Measurements from ENCODE around the gene EXOC3L1. TPM values are rescaled to one million over a fixed set of nuclear protein-coding genes. Genes with fewer than 3 reads are reported as not detected.

The EXOC3L1 gene
- polyA plus RNA-seq, 2 of the 4 experiments (the other 2 are of a cell fraction): 0.06 TPM; not detected in 1

DNA sequence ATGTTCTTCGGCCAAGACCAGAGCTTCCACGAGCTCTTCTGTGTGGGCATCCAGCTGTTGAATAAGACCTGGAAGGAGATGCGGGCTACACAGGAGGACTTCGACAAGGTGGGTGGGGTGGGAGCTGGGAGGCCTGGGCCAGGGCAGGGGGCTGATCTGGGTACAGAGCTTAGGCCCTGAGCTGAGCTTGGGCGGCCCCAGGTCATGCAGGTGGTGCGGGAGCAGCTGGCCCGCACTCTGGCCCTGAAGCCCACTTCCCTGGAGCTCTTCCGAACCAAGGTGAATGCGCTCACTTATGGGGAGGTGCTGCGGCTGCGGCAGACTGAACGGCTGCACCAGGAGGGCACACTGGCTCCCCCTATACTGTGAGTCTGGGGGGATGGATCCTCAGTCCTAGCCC, 12.5 kb upstream of the EXOC3L1 start:
- no peak overlapping the region for H3K4me2 ChIP-seq
- no peak for ATAC-seq
- FAIRE-seq: no peak
- peaks cover 22% of the 10 kb centered on the region for H3K4me1 ChIP-seq
- POLR2A ChIA-PET: interaction anchor here (1.1 kb wide), 1 partner anchor 24 kb away, joined by 3 read pairs; the partner anchor contains the start of gene TMEM208
- 93% methylated on average over 9 of the region's 12 CpGs for WGBS (ENCODE audit: missing lambda C conversion rate)
- H3K4me3 ChIP-seq: no peak overlapping the region
- DNase-seq (ENCODE audit: low read depth in 1 of 2, low spot score in 1 of 2): no peak
- TF ChIP-seq, protein P1, sequence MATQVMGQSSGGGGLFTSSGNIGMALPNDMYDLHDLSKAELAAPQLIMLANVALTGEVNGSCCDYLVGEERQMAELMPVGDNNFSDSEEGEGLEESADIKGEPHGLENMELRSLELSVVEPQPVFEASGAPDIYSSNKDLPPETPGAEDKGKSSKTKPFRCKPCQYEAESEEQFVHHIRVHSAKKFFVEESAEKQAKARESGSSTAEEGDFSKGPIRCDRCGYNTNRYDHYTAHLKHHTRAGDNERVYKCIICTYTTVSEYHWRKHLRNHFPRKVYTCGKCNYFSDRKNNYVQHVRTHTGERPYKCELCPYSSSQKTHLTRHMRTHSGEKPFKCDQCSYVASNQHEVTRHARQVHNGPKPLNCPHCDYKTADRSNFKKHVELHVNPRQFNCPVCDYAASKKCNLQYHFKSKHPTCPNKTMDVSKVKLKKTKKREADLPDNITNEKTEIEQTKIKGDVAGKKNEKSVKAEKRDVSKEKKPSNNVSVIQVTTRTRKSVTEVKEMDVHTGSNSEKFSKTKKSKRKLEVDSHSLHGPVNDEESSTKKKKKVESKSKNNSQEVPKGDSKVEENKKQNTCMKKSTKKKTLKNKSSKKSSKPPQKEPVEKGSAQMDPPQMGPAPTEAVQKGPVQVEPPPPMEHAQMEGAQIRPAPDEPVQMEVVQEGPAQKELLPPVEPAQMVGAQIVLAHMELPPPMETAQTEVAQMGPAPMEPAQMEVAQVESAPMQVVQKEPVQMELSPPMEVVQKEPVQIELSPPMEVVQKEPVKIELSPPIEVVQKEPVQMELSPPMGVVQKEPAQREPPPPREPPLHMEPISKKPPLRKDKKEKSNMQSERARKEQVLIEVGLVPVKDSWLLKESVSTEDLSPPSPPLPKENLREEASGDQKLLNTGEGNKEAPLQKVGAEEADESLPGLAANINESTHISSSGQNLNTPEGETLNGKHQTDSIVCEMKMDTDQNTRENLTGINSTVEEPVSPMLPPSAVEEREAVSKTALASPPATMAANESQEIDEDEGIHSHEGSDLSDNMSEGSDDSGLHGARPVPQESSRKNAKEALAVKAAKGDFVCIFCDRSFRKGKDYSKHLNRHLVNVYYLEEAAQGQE (IDR thresholded peaks at IDR 0.05): no peak
- TF ChIP-seq HOXB5 (CRISPR knock-in tag; IDR thresholded peaks at IDR 0.05) (no peak), CBX8 (IDR thresholded peaks at IDR 0.05) (no peak), CEBPB (IDR thresholded peaks at IDR 0.05) (no peak)
- TF ChIP-seq, protein P2, sequence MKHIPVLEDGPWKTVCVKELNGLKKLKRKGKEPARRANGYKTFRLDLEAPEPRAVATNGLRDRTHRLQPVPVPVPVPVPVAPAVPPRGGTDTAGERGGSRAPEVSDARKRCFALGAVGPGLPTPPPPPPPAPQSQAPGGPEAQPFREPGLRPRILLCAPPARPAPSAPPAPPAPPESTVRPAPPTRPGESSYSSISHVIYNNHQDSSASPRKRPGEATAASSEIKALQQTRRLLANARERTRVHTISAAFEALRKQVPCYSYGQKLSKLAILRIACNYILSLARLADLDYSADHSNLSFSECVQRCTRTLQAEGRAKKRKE (CRISPR knock-in tag; IDR thresholded peaks at IDR 0.05; ENCODE audit: low read depth): no peak
- TF ChIP-seq, protein P3, sequence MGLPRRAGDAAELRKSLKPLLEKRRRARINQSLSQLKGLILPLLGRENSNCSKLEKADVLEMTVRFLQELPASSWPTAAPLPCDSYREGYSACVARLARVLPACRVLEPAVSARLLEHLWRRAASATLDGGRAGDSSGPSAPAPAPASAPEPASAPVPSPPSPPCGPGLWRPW (IDR thresholded peaks at IDR 0.05): no peak
- H3K27ac ChIP-seq: no peak overlapping the region
- no peaks in the 10 kb centered on the region for H3K9me3 ChIP-seq
- CTCF ChIA-PET: interaction anchor here (1.0 to 2.7 kb wide), 6 partner anchors 8 to 248 kb away, joined by 3 to 12 read pairs (median 4); partner anchors contain the start of gene TMEM208

DNA sequence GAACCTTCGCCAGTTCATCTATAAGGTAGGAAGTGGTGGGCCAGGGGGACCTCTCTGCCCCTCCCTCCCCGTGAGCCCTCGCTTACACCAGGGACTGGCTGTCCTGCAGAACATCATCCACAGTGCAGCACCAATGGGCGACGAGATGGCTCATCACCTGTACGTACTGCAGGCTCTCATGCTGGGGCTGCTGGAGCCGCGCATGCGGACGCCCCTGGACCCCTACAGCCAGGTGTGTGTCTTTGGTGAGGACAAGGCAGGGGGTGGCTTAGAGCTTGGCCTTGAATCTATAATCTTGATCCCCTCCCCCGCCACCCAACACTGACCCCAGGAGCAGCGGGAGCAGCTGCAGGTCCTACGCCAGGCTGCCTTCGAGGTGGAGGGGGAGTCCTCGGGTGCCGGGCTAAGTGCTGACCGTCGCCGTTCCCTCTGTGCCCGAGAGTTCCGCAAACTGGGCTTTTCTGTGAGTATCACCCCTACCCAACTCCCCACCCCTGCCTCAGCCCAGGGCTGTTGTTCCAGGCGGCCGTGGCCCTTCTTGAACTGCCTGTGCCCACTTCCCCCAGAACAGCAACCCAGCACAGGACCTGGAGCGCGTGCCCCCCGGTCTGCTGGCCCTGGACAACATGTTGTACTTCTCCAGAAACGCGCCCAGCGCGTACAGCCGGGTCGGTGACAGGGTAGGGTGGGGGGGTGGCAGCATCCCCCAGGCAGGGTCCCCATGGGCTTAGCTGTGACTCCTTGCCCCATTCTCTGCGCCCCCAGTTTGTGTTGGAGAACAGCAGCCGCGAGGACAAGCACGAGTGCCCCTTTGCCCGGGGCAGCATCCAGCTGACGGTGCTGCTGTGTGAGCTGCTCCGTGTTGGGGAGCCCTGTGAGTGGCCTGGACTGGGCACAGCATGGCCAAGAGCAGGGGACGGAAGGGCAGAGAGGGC, 11.7 kb upstream of the EXOC3L1 start:
- TF ChIP-seq CHD2 (IDR thresholded peaks at IDR 0.05; ENCODE audit: low read length, partially characterized antibody) (no peak), NR3C1 (IDR thresholded peaks at IDR 0.05) (no peak), SREBF2 (IDR thresholded peaks at IDR 0.05) (no peak), KDM1A (IDR thresholded peaks at IDR 0.05; ENCODE audit: low read depth) (no peak), ESRRA (IDR thresholded peaks at IDR 0.05; ENCODE audit: borderline replicate concordance, low read length) (no peak), FOSL2 (IDR thresholded peaks at IDR 0.05) (no peak), FOSL2 (CRISPR knock-in tag; IDR thresholded peaks at IDR 0.05) (no peak), RCOR1 (IDR thresholded peaks at IDR 0.05; ENCODE audit: low read depth, low read length) (no peak), BHLHE40 (IDR thresholded peaks at IDR 0.05; ENCODE audit: low read depth, low read length) (no peak), EHF (CRISPR knock-in tag; IDR thresholded peaks at IDR 0.05) (no peak), ZC3H11A (IDR thresholded peaks at IDR 0.05) (no peak), TP53 (CRISPR knock-in tag; IDR thresholded peaks at IDR 0.05) (no peak), JUN (IDR thresholded peaks at IDR 0.05) (no peak), EHMT2 (IDR thresholded peaks at IDR 0.05; ENCODE audit: low read depth) (no peak), NPAS2 (CRISPR knock-in tag; IDR thresholded peaks at IDR 0.05; ENCODE audit: borderline replicate concordance) (no peak)
- TF ChIP-seq, protein P4, sequence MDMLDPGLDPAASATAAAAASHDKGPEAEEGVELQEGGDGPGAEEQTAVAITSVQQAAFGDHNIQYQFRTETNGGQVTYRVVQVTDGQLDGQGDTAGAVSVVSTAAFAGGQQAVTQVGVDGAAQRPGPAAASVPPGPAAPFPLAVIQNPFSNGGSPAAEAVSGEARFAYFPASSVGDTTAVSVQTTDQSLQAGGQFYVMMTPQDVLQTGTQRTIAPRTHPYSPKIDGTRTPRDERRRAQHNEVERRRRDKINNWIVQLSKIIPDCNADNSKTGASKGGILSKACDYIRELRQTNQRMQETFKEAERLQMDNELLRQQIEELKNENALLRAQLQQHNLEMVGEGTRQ (IDR thresholded peaks at IDR 0.05): no peak
- TF ChIP-seq, protein P2 (CRISPR knock-in tag; IDR thresholded peaks at IDR 0.05; ENCODE audit: low read depth): no peak
- TF ChIP-seq, protein P5, sequence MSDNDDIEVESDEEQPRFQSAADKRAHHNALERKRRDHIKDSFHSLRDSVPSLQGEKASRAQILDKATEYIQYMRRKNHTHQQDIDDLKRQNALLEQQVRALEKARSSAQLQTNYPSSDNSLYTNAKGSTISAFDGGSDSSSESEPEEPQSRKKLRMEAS (IDR thresholded peaks at IDR 0.05): no peak
- TF ChIP-seq, protein P1 (IDR thresholded peaks at IDR 0.05): no peak
- TF ChIP-seq, protein P6, sequence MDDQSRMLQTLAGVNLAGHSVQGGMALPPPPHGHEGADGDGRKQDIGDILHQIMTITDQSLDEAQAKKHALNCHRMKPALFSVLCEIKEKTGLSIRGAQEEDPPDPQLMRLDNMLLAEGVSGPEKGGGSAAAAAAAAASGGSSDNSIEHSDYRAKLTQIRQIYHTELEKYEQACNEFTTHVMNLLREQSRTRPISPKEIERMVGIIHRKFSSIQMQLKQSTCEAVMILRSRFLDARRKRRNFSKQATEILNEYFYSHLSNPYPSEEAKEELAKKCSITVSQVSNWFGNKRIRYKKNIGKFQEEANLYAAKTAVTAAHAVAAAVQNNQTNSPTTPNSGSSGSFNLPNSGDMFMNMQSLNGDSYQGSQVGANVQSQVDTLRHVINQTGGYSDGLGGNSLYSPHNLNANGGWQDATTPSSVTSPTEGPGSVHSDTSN (IDR thresholded peaks at IDR 0.05): no peak
- Histone ChIP-seq H3K27ac (no peak overlapping the region), H3K4me3 (no peak overlapping the region), H3K4me1 (peaks cover 14% of the 10 kb centered on the region; the same call in 2 of the 3 replicates), H3K4me2 (no peak overlapping the region), H3K9me3 (no peaks in the 10 kb centered on the region)
- WGBS (ENCODE audit: missing lambda C conversion rate): 96% methylated on average over 26 of the region's 40 CpGs
- ChIA-PET CTCF (interaction anchor here (1.0 to 10.3 kb wide), 7 partner anchors 9 to 184 kb away, joined by 3 to 105 read pairs (median 3); partner anchors contain the start of gene TMEM208), POLR2A (interaction anchor here (1.1 kb wide), 1 partner anchor 25 kb away, joined by 3 read pairs; the partner anchor contains the start of gene TMEM208)
- no peak for ATAC-seq
- no peak for DNase-seq (ENCODE audit: low read depth in 1 of 2, low spot score in 1 of 2)
- FAIRE-seq: no peak

All from A549 (cell line).